GM12878 (cell line): ENCODE data around the gene SQSTM1. TPM values are rescaled to one million over a fixed set of nuclear protein-coding genes. Genes with fewer than 3 reads are reported as not detected.

Experiments
- ATAC-seq: fragments of 200-7000 bp; cut with Tn5 transposase; 3 replicates; pipeline ENCODE4 v1.9.1; 2020; ENCODE audit warnings: mild to moderate bottlenecking, moderate library complexity
- BruUV-seq: library from RNA; stranded (reverse); fragments of 400-500 nt; replicated peaks from 2 replicates; lab custom pipeline; 2021; lab: Mats Ljungman, UMichigan
- CTCF ChIA-PET: fragments of 300-600 bp; sonication (Branson Sonifier 250); formaldehyde crosslinking; extraction: SDS; loops from one replicate; lab custom pipeline; 2021; ENCODE audit warnings: inconsistent platforms; lab: Yijun Ruan, JAX
- POLR2A ChIA-PET: fragments of 350-600 bp; formaldehyde crosslinking; extraction: SDS; loops from one replicate; lab custom pipeline; 2021; ENCODE audit warnings: inconsistent platforms; lab: Charles Lee
- RAD21 ChIA-PET: fragments of 300-600 bp; sonication (Branson Sonifier 250); formaldehyde crosslinking; loops from one replicate; lab custom pipeline; 2023; ENCODE audit warnings: antibody characterized with exemption; ENCODE audit not compliant: unreplicated experiment; lab: Charles Lee
- SMC1A ChIA-PET: fragments of 300-600 bp; sonication (Branson Sonifier 250); formaldehyde crosslinking; loops from one replicate; lab custom pipeline; 2023; ENCODE audit not compliant: unreplicated experiment, uncharacterized antibody; lab: Charles Lee
- DNase-seq: peaks from one replicate; pipeline ENCODE4 v3.0.0-alpha.2; 2011; ENCODE audit warnings: low read depth, low spot score
- FAIRE-seq: peaks from 3 replicates; lab custom pipeline; 2011; peaks lifted over from hg19 to GRCh38; lab: Jason Lieb, UNC
- H2AFZ ChIP-seq: 2 replicates; pipeline ENCODE4 v1.6.0; 2011; ENCODE audit warnings: low read depth, low read length, control low read depth; ENCODE audit not compliant: control insufficient read depth
- H3K27ac ChIP-seq: 2 replicates; pipeline ENCODE4 v1.5.1; 2011; ENCODE audit warnings: control low read depth; ENCODE audit not compliant: control insufficient read depth, insufficient read depth
- H3K27me3 ChIP-seq, 2 experiments: replicated peaks in 1 of 2; 2 replicates each; pipeline versions ENCODE4 v1.6.0 to v1.6.1; 2011; ENCODE audit warnings: low read length in 1 of 2; ENCODE audit not compliant: control insufficient read depth in 2 of 2, insufficient read depth in 2 of 2
- H3K36me3 ChIP-seq, 2 experiments: 2 replicates each; pipeline ENCODE4 v1.5.1; 2011; ENCODE audit warnings: low read length in 1 of 2; ENCODE audit not compliant: control insufficient read depth in 2 of 2, insufficient read depth in 2 of 2
- H3K4me1 ChIP-seq: 2 replicates; pipeline ENCODE4 v1.6.1; 2011; ENCODE audit warnings: mild to moderate bottlenecking, low read length, moderate library complexity, mixed read lengths; ENCODE audit not compliant: control insufficient read depth, insufficient read depth
- H3K4me2 ChIP-seq: 2 replicates; pipeline ENCODE4 v1.6.0; 2011; ENCODE audit warnings: control low read depth; ENCODE audit not compliant: control insufficient read depth, insufficient read depth
- H3K4me3 ChIP-seq: fragments of 200-600 bp; sonication (generic); 2 replicates; pipeline ENCODE4 v1.5.1; 2016
- H3K79me2 ChIP-seq: 2 replicates; pipeline ENCODE4 v1.6.0; 2011; ENCODE audit warnings: low read length; ENCODE audit not compliant: control insufficient read depth, insufficient read depth
- H3K9ac ChIP-seq: 2 replicates; pipeline ENCODE4 v1.8.0; 2011; ENCODE audit warnings: low read length, control low read depth, mixed read lengths; ENCODE audit not compliant: control insufficient read depth, insufficient read depth
- H3K9me3 ChIP-seq: replicated peaks from 3 replicates; pipeline ENCODE4 v1.5.1; 2011; ENCODE audit warnings: mild to moderate bottlenecking, low read length; ENCODE audit not compliant: control insufficient read depth, insufficient read depth
- H4K20me1 ChIP-seq: 2 replicates; pipeline ENCODE4 v1.6.0; 2011; ENCODE audit not compliant: control insufficient read depth, insufficient read depth
- BACH1 ChIP-seq: fragments of 450-650 bp; IDR thresholded peaks from 2 replicates; pipeline ENCODE4 v1.6.1; 2017; ENCODE audit warnings: mild to moderate bottlenecking, borderline replicate concordance
- POLR2A ChIP-seq: IDR thresholded peaks from 2 replicates; pipeline ENCODE4 v1.6.1; 2011; ENCODE audit warnings: low read depth, mild to moderate bottlenecking, low read length
- POLR2AphosphoS2 ChIP-seq: IDR thresholded peaks from 2 replicates; pipeline ENCODE4 v1.6.1; 2011; ENCODE audit warnings: low read depth, mild to moderate bottlenecking, low read length, improper control_type of control experiment, moderate library complexity
- POLR2AphosphoS5 ChIP-seq: IDR thresholded peaks from 2 replicates; pipeline ENCODE4 v1.6.1; 2011; ENCODE audit warnings: mild to moderate bottlenecking, low read length, inconsistent platforms
- RFX5 ChIP-seq: IDR thresholded peaks from 2 replicates; pipeline ENCODE4 v1.6.1; 2011; ENCODE audit warnings: low read depth, low read length, improper control_type of control experiment
- ZNF622 ChIP-seq: fragments of 450-650 bp; IDR thresholded peaks from 2 replicates; pipeline ENCODE4 v1.6.1; 2017; ENCODE audit warnings: mild to moderate bottlenecking, inconsistent platforms
- WGBS: methylation state at CpG from one replicate; pipeline ENCODE4 v1.1.6; 2016; ENCODE audit warnings: low lambda C conversion rate; ENCODE audit not compliant: insufficient replicate concordance, insufficient coverage; ENCODE audit errors: missing lambda C conversion rate; 5-methylcytosine and 5-hydroxymethylcytosine counted together
- in situ Hi-C: fragments of 300-500 bp; cut with MboI; formaldehyde crosslinking; loops from 9 replicates; pipeline ENCODE4 v1.14.3; 2018; ENCODE audit warnings: mixed read lengths
- intact Hi-C: fragments of 100-400 bp; cut with micrococcal nuclease; formaldehyde crosslinking; loops from one replicate; pipeline ENCODE4 v1.14.2; 2022; ENCODE audit not compliant: unreplicated experiment
- polyA plus RNA-seq, 11 experiments: library from polyadenylated mRNA; depleted of rRNA in 4 of 11; unstranded in 6 of 11; stranded (reverse) in 5 of 11; fragments of >200 nt; fragmentation: Nextera tagmentation in 4 of 11; fragmentation: Illumina TruSeq in 1 of 11; extraction: Ambion mirVana in 4 of 11; extraction: Trizol in 1 of 11; gene quantifications; 1 replicate in 1 of 11; 2 replicates in 10 of 11; pipeline versions ENCODE4 v1.2.1 to v1.2.3, GENCODE V29; 2011 to 2016; ENCODE audit warnings: inconsistent platforms in 2 of 11, missing spikeins in 2 of 11, low read depth in 1 of 11
- total RNA-seq, 4 experiments: library from RNA; depleted of rRNA in 3 of 4; stranded (reverse); fragments of >200 nt in 3 of 4; fragmentation: Illumina TruSeq in 1 of 4; extraction: Trizol in 1 of 4; gene quantifications; 2 replicates each; pipeline versions ENCODE4 v1.2.1 to v1.2.3, GENCODE V29; 2013 to 2021

Gene SQSTM1
- total and polyA plus RNA-seq, 10 of the 15 experiments (the other 5 are each of a cell fraction or from before 2014, with no cell fraction given), result 6.3 to 138 (median 62.1) TPM

- peaks cover 31% of the 10 kb centered on the region for H3K4me1 ChIP-seq
Observed at GRCh38 chr5:179822444-179822990, 1.8 kb downstream of the SQSTM1 start.

DNA sequence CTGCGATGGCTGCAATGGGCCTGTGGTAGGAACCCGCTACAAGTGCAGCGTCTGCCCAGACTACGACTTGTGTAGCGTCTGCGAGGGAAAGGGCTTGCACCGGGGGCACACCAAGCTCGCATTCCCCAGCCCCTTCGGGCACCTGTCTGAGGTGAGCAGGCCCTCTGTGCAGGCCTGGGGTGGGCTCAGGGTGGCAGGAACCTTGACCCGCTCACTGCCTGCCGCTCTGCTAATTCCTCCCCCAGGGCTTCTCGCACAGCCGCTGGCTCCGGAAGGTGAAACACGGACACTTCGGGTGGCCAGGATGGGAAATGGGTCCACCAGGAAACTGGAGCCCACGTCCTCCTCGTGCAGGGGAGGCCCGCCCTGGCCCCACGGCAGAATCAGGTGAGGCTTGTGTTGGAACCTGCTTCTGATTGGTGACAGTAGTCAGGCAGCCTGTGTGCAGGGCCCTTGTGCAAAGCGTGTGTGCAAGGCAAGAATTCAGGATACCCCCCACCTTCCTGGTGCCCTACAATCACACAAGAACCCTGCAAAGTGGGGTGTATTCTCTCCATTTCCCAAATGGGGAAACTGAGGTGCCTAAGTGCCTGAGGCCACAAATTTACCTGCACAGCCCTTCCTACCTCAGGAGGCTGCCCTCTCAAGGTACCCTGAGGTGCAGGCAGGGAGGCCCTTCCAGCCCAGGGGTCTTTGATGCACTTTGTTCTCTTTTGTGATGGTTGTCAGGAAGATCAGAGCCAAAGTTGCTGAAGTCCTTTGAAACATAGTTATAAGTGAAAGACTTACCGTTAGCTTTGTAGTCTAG, 3.4 kb downstream of the SQSTM1 start:
- H2AFZ ChIP-seq, result no peak overlapping the region
- ChIA-PET CTCF (interaction anchor here (0.6 kb wide), 1 partner anchor 60 kb away, joined by 3 read pairs; no protein-coding TSS in a partner anchor), RAD21 (no interaction called here), POLR2A (no interaction called here), SMC1A (interaction anchor here (0.7 kb wide), 1 partner anchor 13 kb away, joined by 3 read pairs; no protein-coding TSS in a partner anchor)
- TF ChIP-seq POLR2AphosphoS2 (peak; percentile 68; the same call in 1 of the 2 replicates), RFX5 (no peak), POLR2A (peak; percentile 6)
- ATAC-seq (no peak), FAIRE-seq (no peak), DNase-seq (no peak)
- H3K9ac ChIP-seq, result no peak overlapping the region
- intact Hi-C loops (no loop called here), in situ Hi-C loops (loop anchor here (25.0 kb wide), 1 partner anchor 988 kb away; the partner anchor contains the start of gene MGAT1)
- H3K36me3 ChIP-seq, result peaks cover 20 to 28% of the 10 kb centered on the region in 2 experiments
- H3K79me2 ChIP-seq, result peaks cover 29% of the 10 kb centered on the region
- no peak overlapping the region for H3K4me3 ChIP-seq
- WGBS, result over 99% methylated on average over 22 of the region's 22 CpGs
- H3K27ac ChIP-seq, result no peak overlapping the region
- H4K20me1 ChIP-seq, result peaks cover 17% of the 10 kb centered on the region
- H3K27me3 ChIP-seq, result no peaks in the 10 kb centered on the region
- 0 out of 2 replicates have a peak overlapping the region, but pooled peaks have one; percentile 17 for H3K4me2 ChIP-seq
- no TSS peak for BruUV-seq
- H3K9me3 ChIP-seq, result no peaks in the 10 kb centered on the region
- peaks cover 24% of the 10 kb centered on the region for H3K4me1 ChIP-seq

More at GRCh38 chr5:179822444-179822990, 1.8 kb downstream of the SQSTM1 start:
- Histone ChIP-seq H3K4me3 (peak overlapping the region; percentile 93), H3K4me2 (peak overlapping the region; percentile 99), H3K27me3 (no peaks in the 10 kb centered on the region), H2AFZ (no peak overlapping the region), H3K9me3 (no peaks in the 10 kb centered on the region), H3K9ac (no peak overlapping the region), H4K20me1 (peaks cover 17% of the 10 kb centered on the region), H3K36me3 (peaks cover 18 to 21% of the 10 kb centered on the region in 2 experiments), H3K79me2 (peaks cover 29% of the 10 kb centered on the region), H3K27ac (no peak overlapping the region; the same call in 1 of the 2 replicates)
- no peak for ATAC-seq
- POLR2A ChIA-PET, result interaction anchor here (0.6 to 1.3 kb wide), 4 partner anchors 8 to 91 kb away, joined by 3 to 5 read pairs (median 4); partner anchors contain the start of gene MRNIP
- no peak for DNase-seq
- intact Hi-C loops, result no loop called here
- CTCF ChIA-PET, result interaction anchor here (1.0 to 1.1 kb wide), 2 partner anchors 21 to 38 kb away, joined by 3 to 4 read pairs; no protein-coding TSS in a partner anchor
- no TSS peak for BruUV-seq
- RAD21 ChIA-PET, result interaction anchor here (0.9 kb wide), 1 partner anchor 17 kb away, joined by 4 read pairs; no protein-coding TSS in a partner anchor
- SMC1A ChIA-PET, result interaction anchor here (0.9 to 1.1 kb wide), 3 partner anchors 11 to 60 kb away, joined by 3 to 4 read pairs (median 3); partner anchors contain the start of gene LTC4S
- in situ Hi-C loops, result loop anchor here (25.0 kb wide), 1 partner anchor 990 kb away; the partner anchor contains the start of gene MGAT1
- TF ChIP-seq POLR2A, result peak; percentile 70
- 0 out of 2 replicates have a peak, but pooled peaks have one; percentile 13 for TF ChIP-seq POLR2AphosphoS5
- 0 out of 2 replicates have a peak, but pooled peaks have one; percentile 23 for TF ChIP-seq BACH1
- no peak for TF ChIP-seq ZNF622
- FAIRE-seq, result no peak
- WGBS, result 77% methylated on average over 8 of the region's 8 CpGs
